ENCODE results near the gene SCUBE2. TPM values are rescaled to one million over a fixed set of nuclear protein-coding genes. Genes with fewer than 3 reads are reported as not detected.
"Not testable (repeated sequence)": the region's sequence is repeated elsewhere in the genome, so short reads cannot be mapped to it uniquely, and the experiment has no call there.

Gene SCUBE2
- total and polyA plus RNA-seq, 2 donors (not counting 1 experiment from before 2014, with no cell fraction given): 0.61 to 1.8 TPM

GRCh38 chr11:8989453-8989852 is 101.9 kb downstream of the SCUBE2 start:
- Histone ChIP-seq H4K20me1 (ENCODE audit: control insufficient read depth, extremely low read depth, insufficient read depth, low read length) (no peaks in the 10 kb centered on the region), H3K79me2 (ENCODE audit: control insufficient read depth, insufficient read depth, low read length) (no peaks in the 10 kb centered on the region), H3K9me3 (ENCODE audit: control insufficient read depth, insufficient read depth, low read depth, low read length) (no peaks in the 10 kb centered on the region), H3K27me3 (ENCODE audit: control insufficient read depth, insufficient read depth, low read length) (no peaks in the 10 kb centered on the region), H3K9ac (ENCODE audit: insufficient read depth, low read length) (no peak overlapping the region), H3K4me1 (ENCODE audit: control insufficient read depth, extremely low read depth, insufficient read depth, low read length) (peaks cover 9% of the 10 kb centered on the region), H2AFZ (ENCODE audit: low read length) (peak overlapping the region; percentile 38), H3K4me2 (ENCODE audit: extremely low read depth, insufficient read depth, low read length) (peak overlapping the region; percentile 18), H3K36me3 (ENCODE audit: control insufficient read depth, insufficient read depth, low read length) (no peaks in the 10 kb centered on the region), H3K27ac (ENCODE audit: insufficient read depth, low read length) (no peak overlapping the region), H3K4me3 (replicated peaks in 1 of 4; ENCODE audit: control extremely low read depth in 1 of 4, insufficient read depth in 1 of 4, low read depth in 3 of 4, low read length in 4 of 4) (no peak overlapping the region)
- peak; percentile 37 to 62 for DNase-seq (ENCODE audit: low read depth in 2 of 2)
- no peak for TF ChIP-seq CTCF (conservative IDR thresholded peaks at IDR 0.05 in 1 of 2, IDR thresholded peaks at IDR 0.05 in 1 of 2; ENCODE audit: low read depth in 1 of 2, low read length in 2 of 2)
- no peak for TF ChIP-seq EZH2 (IDR thresholded peaks at IDR 0.05; ENCODE audit: low read length, missing control alignments)

GRCh38 chr11:8988329-8989234 is 102.8 kb downstream of the SCUBE2 start:
- Histone ChIP-seq H3K9ac (ENCODE audit: insufficient read depth, low read length) (no peak overlapping the region), H3K4me3 (replicated peaks in 1 of 4; ENCODE audit: control extremely low read depth in 1 of 4, insufficient read depth in 1 of 4, low read depth in 3 of 4, low read length in 4 of 4) (no peak overlapping the region), H4K20me1 (ENCODE audit: control insufficient read depth, extremely low read depth, insufficient read depth, low read length) (no peaks in the 10 kb centered on the region), H3K27me3 (ENCODE audit: control insufficient read depth, insufficient read depth, low read length) (no peaks in the 10 kb centered on the region), H3K4me2 (ENCODE audit: extremely low read depth, insufficient read depth, low read length) (no peak overlapping the region), H3K36me3 (ENCODE audit: control insufficient read depth, insufficient read depth, low read length) (no peaks in the 10 kb centered on the region), H2AFZ (ENCODE audit: low read length) (no peak overlapping the region), H3K79me2 (ENCODE audit: control insufficient read depth, insufficient read depth, low read length) (no peaks in the 10 kb centered on the region), H3K27ac (ENCODE audit: insufficient read depth, low read length) (no peak overlapping the region), H3K4me1 (ENCODE audit: control insufficient read depth, extremely low read depth, insufficient read depth, low read length) (peaks cover 9% of the 10 kb centered on the region), H3K9me3 (ENCODE audit: control insufficient read depth, insufficient read depth, low read depth, low read length) (no peaks in the 10 kb centered on the region)
- peak in 1 of 2 donors; percentile 74 for DNase-seq (ENCODE audit: low read depth in 2 of 2)
- TF ChIP-seq CTCF (conservative IDR thresholded peaks at IDR 0.05 in 1 of 2, IDR thresholded peaks at IDR 0.05 in 1 of 2; ENCODE audit: low read depth in 1 of 2, low read length in 2 of 2) (no peak), EZH2 (IDR thresholded peaks at IDR 0.05; ENCODE audit: low read length, missing control alignments) (no peak)

GRCh38 chr11:8987446-8987845 is 104.0 kb downstream of the SCUBE2 start:
- no peaks in the 10 kb centered on the region for H3K36me3 ChIP-seq (ENCODE audit: control insufficient read depth, insufficient read depth, low read length)
- H3K4me1 ChIP-seq (ENCODE audit: control insufficient read depth, extremely low read depth, insufficient read depth, low read length): peaks cover 9% of the 10 kb centered on the region
- no peaks in the 10 kb centered on the region for H4K20me1 ChIP-seq (ENCODE audit: control insufficient read depth, extremely low read depth, insufficient read depth, low read length)
- TF ChIP-seq EZH2 (IDR thresholded peaks at IDR 0.05; ENCODE audit: low read length, missing control alignments) (no peak), CTCF (conservative IDR thresholded peaks at IDR 0.05 in 1 of 2, IDR thresholded peaks at IDR 0.05 in 1 of 2; ENCODE audit: low read depth in 1 of 2, low read length in 2 of 2) (no peak)
- no peak overlapping the region for H3K4me2 ChIP-seq (ENCODE audit: extremely low read depth, insufficient read depth, low read length)
- H3K9me3 ChIP-seq (ENCODE audit: control insufficient read depth, insufficient read depth, low read depth, low read length): no peaks in the 10 kb centered on the region
- H2AFZ ChIP-seq (ENCODE audit: low read length): no peak overlapping the region
- no peak overlapping the region for H3K4me3 ChIP-seq (replicated peaks in 1 of 4; ENCODE audit: control extremely low read depth in 1 of 4, insufficient read depth in 1 of 4, low read depth in 3 of 4, low read length in 4 of 4)
- H3K27ac ChIP-seq (ENCODE audit: insufficient read depth, low read length): no peak overlapping the region
- no peaks in the 10 kb centered on the region for H3K27me3 ChIP-seq (ENCODE audit: control insufficient read depth, insufficient read depth, low read length)
- H3K9ac ChIP-seq (ENCODE audit: insufficient read depth, low read length): no peak overlapping the region
- H3K79me2 ChIP-seq (ENCODE audit: control insufficient read depth, insufficient read depth, low read length): no peaks in the 10 kb centered on the region
- DNase-seq (ENCODE audit: low read depth in 2 of 2): no peak

- not testable (repeated sequence) for H4K20me1 ChIP-seq (ENCODE audit: control insufficient read depth, extremely low read depth, insufficient read depth, low read length); H3K4me3 ChIP-seq (replicated peaks in 1 of 4; ENCODE audit: control extremely low read depth in 1 of 4, insufficient read depth in 1 of 4, low read depth in 3 of 4, low read length in 4 of 4); H3K9me3 ChIP-seq (ENCODE audit: control insufficient read depth, insufficient read depth, low read depth, low read length); H3K36me3 ChIP-seq (ENCODE audit: control insufficient read depth, insufficient read depth, low read length); H3K9ac ChIP-seq (ENCODE audit: insufficient read depth, low read length); H3K27me3 ChIP-seq (ENCODE audit: control insufficient read depth, insufficient read depth, low read length); DNase-seq (ENCODE audit: low read depth in 2 of 2); H3K4me1 ChIP-seq (ENCODE audit: control insufficient read depth, extremely low read depth, insufficient read depth, low read length); H2AFZ ChIP-seq (ENCODE audit: low read length); H3K4me2 ChIP-seq (ENCODE audit: extremely low read depth, insufficient read depth, low read length); H3K79me2 ChIP-seq (ENCODE audit: control insufficient read depth, insufficient read depth, low read length); H3K27ac ChIP-seq (ENCODE audit: insufficient read depth, low read length)
Observed at GRCh38 chr11:8986772-8987171, 104.6 kb downstream of the SCUBE2 start.
